Retinal pigment epithelial cell (primary cell): ENCODE results near the gene RNLS.

Experiments
- DNase-seq: peaks from one replicate; pipeline ENCODE4 v3.0.0-alpha.2; 2010; ENCODE audit warnings: low read depth
- H3K4me3 ChIP-seq: 2 replicates; pipeline ENCODE4 v1.5.1; 2011; ENCODE audit warnings: mild to moderate bottlenecking, low read length, control low read depth, moderate library complexity
- CTCF ChIP-seq: conservative IDR thresholded peaks from 2 replicates; pipeline ENCODE4 v1.5.1; 2011; ENCODE audit warnings: low read depth, low read length, control low read depth, inconsistent platforms

RNLS gene

GRCh38 chr10:88238615-88238914 is 344.6 kb downstream of the RNLS start:
- no peak for DNase-seq
- TF ChIP-seq CTCF: no peak

GRCh38 chr10:88237896-88238614 is 345.1 kb downstream of the RNLS start:
- no peak for DNase-seq

More at GRCh38 chr10:88238615-88238914, 344.6 kb downstream of the RNLS start:
- H3K4me3 ChIP-seq: no peak overlapping the region

GRCh38 chr10:88236121-88236743 is 346.9 kb downstream of the RNLS start:
- H3K4me3 ChIP-seq: no peak overlapping the region

More at GRCh38 chr10:88237896-88238614, 345.1 kb downstream of the RNLS start:
- H3K4me3 ChIP-seq: no peak overlapping the region
- TF ChIP-seq CTCF: no peak

GRCh38 chr10:88234297-88234696 is 348.8 kb downstream of the RNLS start:
- TF ChIP-seq CTCF: no peak
- DNase-seq: no peak

More at GRCh38 chr10:88236121-88236743, 346.9 kb downstream of the RNLS start:
- TF ChIP-seq CTCF: no peak
- no peak for DNase-seq

GRCh38 chr10:88233870-88234269 is 349.2 kb downstream of the RNLS start:
- no peak overlapping the region for H3K4me3 ChIP-seq
- TF ChIP-seq CTCF: no peak
- DNase-seq: no peak

More at GRCh38 chr10:88234297-88234696, 348.8 kb downstream of the RNLS start:
- no peak overlapping the region for H3K4me3 ChIP-seq

- DNase-seq: no peak
- no peak for TF ChIP-seq CTCF
- H3K4me3 ChIP-seq: no peak overlapping the region
Measured at GRCh38 chr10:88232983-88233543, 350.1 kb downstream of the RNLS start.
